GM06990 (cell line): Measurements from ENCODE around the gene EIF2AK2.
"Not testable (repeated sequence)": the region's sequence is repeated elsewhere in the genome, so short reads cannot be mapped to it uniquely, and the experiment has no call there.

Experiments
- DNase-seq: peaks from one replicate; pipeline ENCODE4 v3.0.0-alpha.2; 2011; ENCODE audit not compliant: insufficient read length; ENCODE audit errors: extremely low read depth
- H3K27me3 ChIP-seq: replicated peaks from 2 replicates; pipeline ENCODE4 v1.6.0; 2011; ENCODE audit warnings: low read length; ENCODE audit not compliant: control insufficient read depth, insufficient read depth
- H3K36me3 ChIP-seq: 2 replicates; pipeline ENCODE4 v1.5.1; 2011; ENCODE audit warnings: low read length; ENCODE audit not compliant: control insufficient read depth, insufficient read depth
- H3K4me3 ChIP-seq: replicated peaks from 2 replicates; pipeline ENCODE4 v1.5.1; 2011; ENCODE audit warnings: low read depth, mild to moderate bottlenecking, control low read depth, low read length
- TF ChIP-seq, protein P1 (sequence below): IDR thresholded peaks from 2 replicates; pipeline ENCODE4 v1.5.1; 2011; ENCODE audit warnings: low read length, control low read depth, mild to moderate bottlenecking, inconsistent platforms; ENCODE audit not compliant: insufficient read depth, poor library complexity, severe bottlenecking

EIF2AK2 gene

GRCh38 chr2:37156857-37157714 lies at the start of gene EIF2AK2:
Gene EIF2AK2 (minus strand): TSS chr2:37156980. CDS start chr2:37147806, 9,174 bp downstream.
- TF ChIP-seq, protein P1, sequence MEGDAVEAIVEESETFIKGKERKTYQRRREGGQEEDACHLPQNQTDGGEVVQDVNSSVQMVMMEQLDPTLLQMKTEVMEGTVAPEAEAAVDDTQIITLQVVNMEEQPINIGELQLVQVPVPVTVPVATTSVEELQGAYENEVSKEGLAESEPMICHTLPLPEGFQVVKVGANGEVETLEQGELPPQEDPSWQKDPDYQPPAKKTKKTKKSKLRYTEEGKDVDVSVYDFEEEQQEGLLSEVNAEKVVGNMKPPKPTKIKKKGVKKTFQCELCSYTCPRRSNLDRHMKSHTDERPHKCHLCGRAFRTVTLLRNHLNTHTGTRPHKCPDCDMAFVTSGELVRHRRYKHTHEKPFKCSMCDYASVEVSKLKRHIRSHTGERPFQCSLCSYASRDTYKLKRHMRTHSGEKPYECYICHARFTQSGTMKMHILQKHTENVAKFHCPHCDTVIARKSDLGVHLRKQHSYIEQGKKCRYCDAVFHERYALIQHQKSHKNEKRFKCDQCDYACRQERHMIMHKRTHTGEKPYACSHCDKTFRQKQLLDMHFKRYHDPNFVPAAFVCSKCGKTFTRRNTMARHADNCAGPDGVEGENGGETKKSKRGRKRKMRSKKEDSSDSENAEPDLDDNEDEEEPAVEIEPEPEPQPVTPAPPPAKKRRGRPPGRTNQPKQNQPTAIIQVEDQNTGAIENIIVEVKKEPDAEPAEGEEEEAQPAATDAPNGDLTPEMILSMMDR: no peak
- peak within 1 kb of the TSS; percentile 87 for H3K4me3 ChIP-seq
- no peaks in the 10 kb centered on the region for H3K36me3 ChIP-seq
- no peaks in the 10 kb centered on the region for H3K27me3 ChIP-seq
- peak; percentile 86 for DNase-seq

DNA sequence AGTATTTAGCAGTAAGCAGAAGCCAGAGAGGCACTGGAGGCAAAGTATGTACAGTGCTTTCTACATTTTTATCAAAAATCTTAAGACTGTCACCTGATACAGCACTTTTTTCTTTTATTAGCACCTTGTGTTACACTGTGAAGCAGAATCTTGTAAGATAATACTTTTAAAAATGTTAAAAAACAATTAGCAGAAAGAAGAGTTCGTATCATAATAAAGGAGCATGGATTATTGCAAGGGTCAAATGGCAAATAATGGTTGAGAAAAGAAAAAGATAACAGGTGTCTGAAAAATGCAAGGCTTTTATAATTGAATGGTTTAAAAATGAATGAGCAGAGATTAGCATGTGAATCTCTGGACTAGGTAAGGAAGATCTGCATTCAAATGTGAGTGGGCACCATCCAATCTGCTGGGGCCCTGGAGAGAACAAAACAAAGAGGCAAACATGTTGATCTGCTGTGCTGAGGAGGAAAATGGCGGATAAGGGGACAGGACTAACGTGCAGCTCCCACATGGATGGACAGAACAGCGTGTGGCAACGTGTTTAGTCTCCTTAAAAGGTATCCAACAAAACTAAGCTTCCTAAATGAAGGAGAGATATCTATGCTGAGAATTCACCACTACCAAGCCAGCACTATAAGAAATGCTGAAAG lies 49.0 kb upstream of the EIF2AK2 start:
- Histone ChIP-seq H3K27me3 (no peaks in the 10 kb centered on the region), H3K4me3 (no peak overlapping the region), H3K36me3 (peaks cover 7% of the 10 kb centered on the region)
- DNase-seq: no peak
- TF ChIP-seq, protein P1: no peak

DNA sequence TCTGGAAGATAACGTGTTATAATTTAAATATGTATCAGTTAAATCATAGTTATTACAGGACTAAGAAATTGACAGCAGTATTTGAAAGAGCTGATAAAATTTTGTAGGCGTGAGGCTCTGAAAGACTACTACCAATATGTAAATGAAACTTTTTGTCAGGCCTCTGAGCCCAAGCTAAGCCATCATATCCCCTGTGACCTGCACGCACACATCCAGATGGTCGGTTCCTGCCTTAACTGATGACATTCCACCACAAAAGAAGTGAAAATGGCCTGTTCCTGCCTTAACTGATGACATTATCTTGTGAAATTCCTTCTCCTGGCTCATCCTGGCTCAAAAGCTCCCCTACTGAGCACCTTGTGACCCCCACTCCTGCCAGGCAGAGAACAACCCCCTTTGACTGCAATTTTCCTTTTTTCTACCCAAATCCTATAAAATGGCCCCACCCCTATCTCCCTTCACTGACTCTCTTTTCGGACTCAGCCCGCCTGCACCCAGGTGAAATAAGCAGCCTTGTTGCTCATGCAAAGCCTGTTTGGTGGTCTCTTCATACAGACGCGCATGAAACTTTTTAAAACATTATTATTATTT lies 48.4 kb upstream of the EIF2AK2 start:
- not testable (repeated sequence) for DNase-seq, H3K4me3 ChIP-seq, H3K36me3 ChIP-seq, H3K27me3 ChIP-seq

- TF ChIP-seq, protein P1: no peak
- no peak for DNase-seq
- H3K27me3 ChIP-seq: no peaks in the 10 kb centered on the region
- H3K4me3 ChIP-seq: no peak overlapping the region
- H3K36me3 ChIP-seq: peaks cover 9% of the 10 kb centered on the region
Observed at GRCh38 chr2:37203708-37204107, 46.9 kb upstream of the EIF2AK2 start.

- TF ChIP-seq, protein P1: no peak
- peaks cover 9% of the 10 kb centered on the region for H3K36me3 ChIP-seq
Observed at GRCh38 chr2:37201766-37202165, 45.0 kb upstream of the EIF2AK2 start.

GRCh38 chr2:37201208-37201607 lies 44.4 kb upstream of the EIF2AK2 start:
- TF ChIP-seq, protein P1: no peak
- peaks cover 9% of the 10 kb centered on the region for H3K36me3 ChIP-seq
- no peak for DNase-seq
- no peak overlapping the region for H3K4me3 ChIP-seq
- no peaks in the 10 kb centered on the region for H3K27me3 ChIP-seq

More at GRCh38 chr2:37201766-37202165, 45.0 kb upstream of the EIF2AK2 start:
- no peak overlapping the region for H3K4me3 ChIP-seq
- H3K27me3 ChIP-seq: no peaks in the 10 kb centered on the region
- DNase-seq: no peak
